ENCODE measurements around the gene BTBD6.

DNA sequence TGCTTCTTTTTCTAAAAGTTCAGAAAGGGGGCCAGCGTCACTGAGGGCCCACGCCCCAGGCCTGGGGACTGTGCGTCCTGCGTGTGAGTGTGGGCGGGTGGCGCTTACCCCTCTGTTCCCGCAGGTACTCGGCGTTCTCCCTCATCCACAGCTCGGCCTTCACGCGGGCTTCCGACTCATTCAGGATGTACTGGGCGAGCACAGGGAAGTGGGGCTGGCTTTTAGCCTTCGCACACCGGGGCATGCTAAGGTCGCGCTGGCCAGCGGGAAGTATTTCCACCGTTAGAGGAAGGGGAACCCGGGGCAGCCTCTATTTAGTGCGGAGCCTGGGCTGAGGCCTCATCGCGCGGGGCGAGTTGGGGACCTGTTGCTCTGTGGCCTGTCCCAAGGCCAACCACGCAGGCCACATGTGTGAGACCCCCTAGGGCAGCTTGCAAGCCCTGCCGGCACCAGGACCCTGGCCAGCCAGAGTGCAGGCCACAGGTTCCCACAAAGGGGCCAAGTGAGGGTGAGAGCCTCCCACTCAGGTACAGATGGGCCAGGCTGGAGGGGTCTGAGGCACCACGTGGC lies 29.2 kb upstream of the BTBD6 start:
- TF ChIP-seq, protein P1, sequence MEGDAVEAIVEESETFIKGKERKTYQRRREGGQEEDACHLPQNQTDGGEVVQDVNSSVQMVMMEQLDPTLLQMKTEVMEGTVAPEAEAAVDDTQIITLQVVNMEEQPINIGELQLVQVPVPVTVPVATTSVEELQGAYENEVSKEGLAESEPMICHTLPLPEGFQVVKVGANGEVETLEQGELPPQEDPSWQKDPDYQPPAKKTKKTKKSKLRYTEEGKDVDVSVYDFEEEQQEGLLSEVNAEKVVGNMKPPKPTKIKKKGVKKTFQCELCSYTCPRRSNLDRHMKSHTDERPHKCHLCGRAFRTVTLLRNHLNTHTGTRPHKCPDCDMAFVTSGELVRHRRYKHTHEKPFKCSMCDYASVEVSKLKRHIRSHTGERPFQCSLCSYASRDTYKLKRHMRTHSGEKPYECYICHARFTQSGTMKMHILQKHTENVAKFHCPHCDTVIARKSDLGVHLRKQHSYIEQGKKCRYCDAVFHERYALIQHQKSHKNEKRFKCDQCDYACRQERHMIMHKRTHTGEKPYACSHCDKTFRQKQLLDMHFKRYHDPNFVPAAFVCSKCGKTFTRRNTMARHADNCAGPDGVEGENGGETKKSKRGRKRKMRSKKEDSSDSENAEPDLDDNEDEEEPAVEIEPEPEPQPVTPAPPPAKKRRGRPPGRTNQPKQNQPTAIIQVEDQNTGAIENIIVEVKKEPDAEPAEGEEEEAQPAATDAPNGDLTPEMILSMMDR (conservative IDR thresholded peaks at IDR 0.05; ENCODE audit: low read depth in 2 of 2) = no peak
- TF ChIP-seq EZH2 (IDR thresholded peaks at IDR 0.05; ENCODE audit: low read depth, unreplicated experiment) (no peak), POLR2AphosphoS5 (IDR thresholded peaks at IDR 0.05; ENCODE audit: low read depth) (no peak), EZH2phosphoT487 (IDR thresholded peaks at IDR 0.05; ENCODE audit: unreplicated experiment) (no peak), STAT1 (IDR thresholded peaks at IDR 0.05; ENCODE audit: unreplicated experiment) (no peak), ZNF114 (CRISPR knock-in tag; IDR thresholded peaks at IDR 0.05) (no peak), CREB1 (CRISPR knock-in tag; IDR thresholded peaks at IDR 0.05; ENCODE audit: low read depth) (no peak), ZNF331 (CRISPR knock-in tag; IDR thresholded peaks at IDR 0.05; ENCODE audit: low read depth) (no peak)
